ENCODE measurements around the gene GPR32.
"Not testable (repeated sequence)": the region's sequence is repeated elsewhere in the genome, so short reads cannot be mapped to it uniquely, and the experiment has no call there.

The GPR32 gene

DNA sequence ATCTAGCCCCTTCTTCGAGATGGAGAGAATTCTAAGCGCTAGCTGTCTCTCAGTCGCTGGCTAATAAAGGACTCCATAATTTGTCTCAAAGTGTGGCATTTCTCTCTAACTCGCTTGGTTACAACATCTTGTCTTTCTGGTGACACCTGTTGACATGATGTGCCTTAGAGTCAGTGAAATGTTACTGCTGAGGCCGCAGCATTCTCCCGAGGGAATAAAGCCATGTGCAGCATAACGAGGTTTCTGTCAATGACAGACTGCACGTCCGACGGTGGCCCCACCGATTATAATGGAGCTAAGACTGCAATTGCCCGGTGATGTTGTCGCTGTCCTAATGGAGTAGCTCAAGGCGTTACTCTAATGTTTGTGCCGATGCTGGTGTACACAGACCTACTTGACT lies 20.3 kb upstream of the GPR32 start:
- no peaks in the 10 kb centered on the region for H3K4me1 ChIP-seq (ENCODE audit: insufficient read depth, low read length)
- H3K4me3 ChIP-seq (ENCODE audit: low read depth in 1 of 2, low read length in 2 of 2), result no peak overlapping the region
- H3K36me3 ChIP-seq (ENCODE audit: insufficient read depth, low read length), result no peaks in the 10 kb centered on the region
- no peak overlapping the region for H3K27ac ChIP-seq (ENCODE audit: low read depth, low read length)
- no peaks in the 10 kb centered on the region for H3K27me3 ChIP-seq (ENCODE audit: control insufficient read depth in 1 of 2, insufficient read depth in 2 of 2, low read length in 2 of 2)
- no peaks in the 10 kb centered on the region for H3K9me3 ChIP-seq (ENCODE audit: low read length)
- H3K9ac ChIP-seq (ENCODE audit: low read length), result no peak overlapping the region

DNA sequence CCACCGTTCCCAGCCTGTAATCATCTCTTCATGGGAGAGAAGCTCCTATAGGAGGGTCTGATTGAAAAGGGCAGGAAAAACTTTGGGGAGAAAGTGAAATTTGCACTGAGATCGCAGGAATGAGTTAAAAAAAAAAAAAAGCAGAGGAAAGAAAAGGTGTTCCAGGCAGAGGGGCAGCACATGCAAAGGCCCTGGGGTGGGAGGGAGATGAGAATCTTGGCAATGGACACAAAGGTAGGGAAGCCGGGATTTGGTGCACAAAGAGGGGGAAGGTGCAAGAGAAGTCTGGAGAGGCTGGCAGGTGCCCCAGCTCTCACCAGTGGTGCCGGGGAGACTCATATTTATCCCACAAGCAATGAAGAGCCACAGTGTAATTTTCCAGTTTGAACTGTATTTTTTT lies 16.4 kb upstream of the GPR32 start:
- Histone ChIP-seq H3K4me3 (ENCODE audit: low read depth in 1 of 2, low read length in 2 of 2) (no peak overlapping the region), H3K27ac (ENCODE audit: low read depth, low read length) (no peak overlapping the region), H3K27me3 (ENCODE audit: control insufficient read depth in 1 of 2, insufficient read depth in 2 of 2, low read length in 2 of 2) (no peaks in the 10 kb centered on the region), H3K36me3 (ENCODE audit: insufficient read depth, low read length) (no peaks in the 10 kb centered on the region), H3K9me3 (ENCODE audit: low read length) (no peaks in the 10 kb centered on the region), H3K4me1 (ENCODE audit: insufficient read depth, low read length) (no peaks in the 10 kb centered on the region), H3K9ac (ENCODE audit: low read length) (no peak overlapping the region)

DNA sequence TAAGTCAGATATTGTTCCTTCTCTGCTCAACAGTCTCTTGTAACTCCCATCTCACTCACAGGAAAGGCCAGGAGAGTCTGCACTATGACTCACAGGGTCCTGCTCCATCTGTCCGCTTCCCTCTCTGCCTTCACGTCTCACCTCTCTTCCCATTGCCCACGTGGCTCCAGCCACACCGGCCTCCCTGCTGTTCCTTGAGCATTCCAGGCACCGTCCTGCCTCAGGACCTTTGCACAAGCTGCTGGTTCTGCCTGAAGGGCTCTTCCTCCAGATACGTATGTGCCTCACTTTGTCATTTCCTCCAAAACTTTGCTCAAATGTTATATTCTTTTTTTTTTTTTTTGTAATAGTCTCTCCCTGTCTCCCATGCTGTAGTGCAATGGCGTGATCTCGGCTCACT lies 14.0 kb upstream of the GPR32 start:
- H3K36me3 ChIP-seq (ENCODE audit: insufficient read depth, low read length); H3K4me1 ChIP-seq (ENCODE audit: insufficient read depth, low read length); H3K4me3 ChIP-seq (ENCODE audit: low read depth in 1 of 2, low read length in 2 of 2); H3K27ac ChIP-seq (ENCODE audit: low read depth, low read length); H3K27me3 ChIP-seq (ENCODE audit: control insufficient read depth in 1 of 2, insufficient read depth in 2 of 2, low read length in 2 of 2); H3K9me3 ChIP-seq (ENCODE audit: low read length); H3K9ac ChIP-seq (ENCODE audit: low read length): not testable (repeated sequence)

DNA sequence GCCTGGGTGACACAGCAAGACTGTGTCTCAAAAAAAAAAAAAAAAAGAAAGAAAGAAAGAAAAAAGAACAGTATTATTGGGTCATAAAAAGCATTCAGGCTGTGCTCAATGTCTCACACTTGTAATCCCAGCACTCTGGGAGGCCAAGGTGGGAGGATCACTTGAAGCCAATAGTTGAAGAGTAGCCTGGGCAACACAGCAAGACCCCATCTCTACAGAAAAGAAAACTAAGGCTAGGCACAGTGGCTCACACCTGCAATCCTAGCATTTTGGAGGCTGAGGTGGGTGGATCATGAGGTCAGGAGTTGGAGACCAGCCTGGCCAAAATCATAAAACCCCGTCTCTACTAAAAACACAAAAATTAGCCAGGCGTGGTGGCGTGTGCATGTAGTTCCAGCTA lies 12.6 kb upstream of the GPR32 start:
- not testable (repeated sequence) for H3K9ac ChIP-seq (ENCODE audit: low read length); H3K27ac ChIP-seq (ENCODE audit: low read depth, low read length); H3K27me3 ChIP-seq (ENCODE audit: control insufficient read depth in 1 of 2, insufficient read depth in 2 of 2, low read length in 2 of 2); H3K9me3 ChIP-seq (ENCODE audit: low read length); H3K4me1 ChIP-seq (ENCODE audit: insufficient read depth, low read length); H3K36me3 ChIP-seq (ENCODE audit: insufficient read depth, low read length); H3K4me3 ChIP-seq (ENCODE audit: low read depth in 1 of 2, low read length in 2 of 2)

DNA sequence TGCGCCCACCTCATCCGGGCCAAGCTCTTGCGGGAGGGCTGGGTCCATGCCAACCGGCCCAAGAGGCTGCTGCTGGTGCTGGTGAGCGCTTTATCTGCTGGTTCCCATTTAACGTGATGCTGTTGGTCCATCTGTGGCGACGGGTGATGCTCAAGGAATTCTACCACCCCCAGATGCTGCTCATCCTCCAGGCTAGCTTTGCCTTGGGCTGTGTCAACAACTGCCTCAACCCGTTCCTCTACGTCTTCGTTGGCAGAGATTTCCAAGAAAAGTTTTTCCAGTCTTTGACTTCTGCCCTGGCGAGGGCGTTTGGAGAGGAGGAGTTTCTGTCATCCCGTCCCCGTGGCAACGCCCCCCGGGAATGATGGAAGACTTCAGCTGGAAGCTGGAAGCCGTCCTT lies 11.2 kb upstream of the GPR32 start:
- not testable (repeated sequence) for H3K4me3 ChIP-seq (ENCODE audit: low read depth in 1 of 2, low read length in 2 of 2); H3K9me3 ChIP-seq (ENCODE audit: low read length); H3K36me3 ChIP-seq (ENCODE audit: insufficient read depth, low read length); H3K27ac ChIP-seq (ENCODE audit: low read depth, low read length); H3K9ac ChIP-seq (ENCODE audit: low read length); H3K27me3 ChIP-seq (ENCODE audit: control insufficient read depth in 1 of 2, insufficient read depth in 2 of 2, low read length in 2 of 2); H3K4me1 ChIP-seq (ENCODE audit: insufficient read depth, low read length)

DNA sequence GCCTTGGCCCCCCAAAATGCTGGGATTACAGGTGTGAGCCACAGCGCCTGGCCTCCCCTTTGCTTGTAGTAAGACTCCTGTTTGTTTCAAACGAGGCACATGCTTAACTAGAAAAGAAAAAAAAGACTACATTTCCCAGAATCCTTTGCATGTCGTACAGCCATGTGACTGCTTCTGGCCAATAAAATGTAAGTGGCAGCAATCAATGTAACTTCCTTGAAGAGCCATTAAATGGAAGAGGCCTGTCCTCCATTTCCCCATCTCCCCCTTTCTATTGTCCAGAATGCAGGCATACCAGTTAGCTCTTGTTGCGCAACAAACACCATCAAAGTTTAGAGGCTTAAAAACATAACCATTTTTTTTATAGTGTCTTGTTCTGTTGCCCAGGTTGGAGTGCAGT lies 10.4 kb upstream of the GPR32 start:
- H3K9ac ChIP-seq (ENCODE audit: low read length), result no peak overlapping the region
- no peaks in the 10 kb centered on the region for H3K9me3 ChIP-seq (ENCODE audit: low read length)
- no peaks in the 10 kb centered on the region for H3K27me3 ChIP-seq (ENCODE audit: control insufficient read depth in 1 of 2, insufficient read depth in 2 of 2, low read length in 2 of 2)
- no peak overlapping the region for H3K27ac ChIP-seq (ENCODE audit: low read depth, low read length)
- H3K4me1 ChIP-seq (ENCODE audit: insufficient read depth, low read length), result no peaks in the 10 kb centered on the region
- H3K4me3 ChIP-seq (ENCODE audit: low read depth in 1 of 2, low read length in 2 of 2), result no peak overlapping the region
- no peaks in the 10 kb centered on the region for H3K36me3 ChIP-seq (ENCODE audit: insufficient read depth, low read length)

DNA sequence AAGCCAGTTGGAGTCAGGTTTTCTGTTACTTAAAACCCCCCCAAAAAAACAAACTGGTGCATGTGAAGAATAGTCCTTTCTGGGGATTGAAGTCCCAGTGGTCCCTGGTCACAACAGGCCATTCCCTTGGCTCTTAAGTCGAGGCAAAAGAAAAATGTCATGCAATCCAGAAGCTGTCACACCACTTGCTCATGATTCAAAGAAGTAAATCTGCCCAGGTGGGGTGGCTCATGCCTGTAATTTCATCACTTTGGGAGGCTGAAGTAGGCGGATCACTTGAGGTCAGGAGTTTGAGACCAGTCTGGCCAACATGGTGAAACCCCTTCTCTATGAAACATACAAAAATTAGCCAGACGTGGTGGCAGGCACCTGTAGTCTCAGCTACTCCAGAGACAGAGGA lies 8.8 kb upstream of the GPR32 start:
- not testable (repeated sequence) for H3K9me3 ChIP-seq (ENCODE audit: low read length); H3K36me3 ChIP-seq (ENCODE audit: insufficient read depth, low read length); H3K9ac ChIP-seq (ENCODE audit: low read length)

DNA sequence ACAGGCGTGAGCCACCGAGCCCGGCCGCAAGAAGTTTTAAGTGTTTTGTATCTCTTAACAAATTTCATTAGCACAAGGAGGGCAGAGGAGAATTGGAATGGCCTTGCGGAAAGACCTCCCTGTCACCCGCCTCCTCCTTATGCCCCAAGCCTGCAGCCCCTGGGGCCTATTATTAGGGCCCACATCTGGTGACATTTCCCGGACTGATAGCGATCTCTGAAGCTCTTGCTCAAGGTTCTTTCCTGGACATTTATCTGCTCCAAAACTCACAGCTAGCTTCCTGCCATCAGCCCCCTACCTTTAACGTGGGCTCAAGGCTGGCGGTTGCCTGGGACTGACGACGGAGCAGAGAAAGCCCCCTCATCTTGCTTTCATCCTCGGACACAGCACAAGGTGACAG lies 6.7 kb upstream of the GPR32 start:
- H3K27me3 ChIP-seq (ENCODE audit: control insufficient read depth in 1 of 2, insufficient read depth in 2 of 2, low read length in 2 of 2); H3K36me3 ChIP-seq (ENCODE audit: insufficient read depth, low read length); H3K4me1 ChIP-seq (ENCODE audit: insufficient read depth, low read length): not testable (repeated sequence)

More for the DNA sequence above, 8.8 kb upstream of the GPR32 start:
- not testable (repeated sequence) for H3K27ac ChIP-seq (ENCODE audit: low read depth, low read length); H3K4me1 ChIP-seq (ENCODE audit: insufficient read depth, low read length); H3K27me3 ChIP-seq (ENCODE audit: control insufficient read depth in 1 of 2, insufficient read depth in 2 of 2, low read length in 2 of 2); H3K4me3 ChIP-seq (ENCODE audit: low read depth in 1 of 2, low read length in 2 of 2)

DNA sequence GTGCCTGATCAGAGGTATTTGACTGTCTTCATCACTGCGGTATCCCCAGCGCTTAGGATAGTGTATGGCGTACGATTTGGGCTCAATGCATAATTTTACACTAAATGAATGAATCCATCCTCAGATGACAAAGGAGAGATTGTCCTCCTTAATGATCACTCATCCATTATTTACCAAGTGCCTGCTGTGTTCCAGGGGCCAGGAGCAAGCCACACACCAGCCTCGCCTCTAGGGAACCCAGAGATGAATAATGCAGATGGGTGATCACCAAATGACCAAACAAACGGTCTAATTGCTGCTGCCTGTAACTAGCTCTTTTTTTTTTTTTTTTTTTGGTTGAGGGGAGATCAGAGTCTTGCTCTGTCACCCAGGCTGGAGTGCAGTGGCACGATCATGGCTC lies 5.9 kb upstream of the GPR32 start:
- H3K4me3 ChIP-seq (ENCODE audit: low read depth in 1 of 2, low read length in 2 of 2), result no peak overlapping the region
- no peaks in the 10 kb centered on the region for H3K9me3 ChIP-seq (ENCODE audit: low read length)
- no peaks in the 10 kb centered on the region for H3K36me3 ChIP-seq (ENCODE audit: insufficient read depth, low read length)
- H3K9ac ChIP-seq (ENCODE audit: low read length), result no peak overlapping the region
- H3K4me1 ChIP-seq (ENCODE audit: insufficient read depth, low read length), result no peaks in the 10 kb centered on the region
- H3K27me3 ChIP-seq (ENCODE audit: control insufficient read depth in 1 of 2, insufficient read depth in 2 of 2, low read length in 2 of 2), result no peaks in the 10 kb centered on the region
- H3K27ac ChIP-seq (ENCODE audit: low read depth, low read length), result no peak overlapping the region

More for the DNA sequence above, 6.7 kb upstream of the GPR32 start:
- not testable (repeated sequence) for H3K4me3 ChIP-seq (ENCODE audit: low read depth in 1 of 2, low read length in 2 of 2); H3K9me3 ChIP-seq (ENCODE audit: low read length); H3K9ac ChIP-seq (ENCODE audit: low read length); H3K27ac ChIP-seq (ENCODE audit: low read depth, low read length)

DNA sequence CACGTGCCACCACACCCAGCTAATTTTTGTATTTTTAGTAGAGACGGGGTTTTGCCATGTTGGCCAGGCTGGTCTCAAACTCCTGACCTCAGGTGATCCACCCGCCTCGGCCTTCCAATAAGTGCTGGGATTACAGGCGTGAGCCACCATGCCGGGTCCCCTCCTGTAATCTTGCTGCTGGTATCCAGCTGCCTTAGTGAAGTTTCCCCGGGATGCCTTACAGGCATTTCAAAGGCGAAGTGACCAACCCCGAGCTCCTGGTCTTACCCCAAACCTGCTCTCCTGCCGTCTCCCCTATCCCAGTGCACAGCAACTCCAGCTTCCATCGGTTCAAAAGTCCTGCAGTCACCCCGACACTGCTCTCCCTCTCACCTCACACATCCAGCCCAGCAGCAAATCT lies 3.5 kb upstream of the GPR32 start:
- not testable (repeated sequence) for H3K27me3 ChIP-seq (ENCODE audit: control insufficient read depth in 1 of 2, insufficient read depth in 2 of 2, low read length in 2 of 2); H3K36me3 ChIP-seq (ENCODE audit: insufficient read depth, low read length); H3K9ac ChIP-seq (ENCODE audit: low read length); H3K27ac ChIP-seq (ENCODE audit: low read depth, low read length); H3K4me1 ChIP-seq (ENCODE audit: insufficient read depth, low read length); H3K4me3 ChIP-seq (ENCODE audit: low read depth in 1 of 2, low read length in 2 of 2); H3K9me3 ChIP-seq (ENCODE audit: low read length)

DNA sequence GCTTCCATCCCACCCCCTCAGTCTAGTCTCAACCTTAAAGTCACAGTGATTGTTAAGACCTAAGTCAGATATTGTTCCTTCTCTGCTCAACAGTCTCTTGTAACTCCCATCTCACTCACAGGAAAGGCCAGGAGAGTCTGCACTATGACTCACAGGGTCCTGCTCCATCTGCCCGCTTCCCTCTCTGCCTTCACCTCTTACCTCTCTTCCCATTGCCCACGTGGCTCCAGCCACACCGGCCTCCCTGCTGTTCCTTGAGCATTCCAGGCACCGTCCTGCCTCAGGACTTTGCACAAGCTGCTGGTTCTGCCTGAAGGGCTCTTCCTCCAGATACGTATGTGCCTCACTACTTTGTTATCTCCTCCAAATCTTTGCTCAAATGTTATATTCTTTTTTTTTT lies 3.0 kb upstream of the GPR32 start:
- H3K36me3 ChIP-seq (ENCODE audit: insufficient read depth, low read length); H3K27ac ChIP-seq (ENCODE audit: low read depth, low read length); H3K9ac ChIP-seq (ENCODE audit: low read length); H3K4me1 ChIP-seq (ENCODE audit: insufficient read depth, low read length); H3K9me3 ChIP-seq (ENCODE audit: low read length); H3K4me3 ChIP-seq (ENCODE audit: low read depth in 1 of 2, low read length in 2 of 2); H3K27me3 ChIP-seq (ENCODE audit: control insufficient read depth in 1 of 2, insufficient read depth in 2 of 2, low read length in 2 of 2): not testable (repeated sequence)

DNA sequence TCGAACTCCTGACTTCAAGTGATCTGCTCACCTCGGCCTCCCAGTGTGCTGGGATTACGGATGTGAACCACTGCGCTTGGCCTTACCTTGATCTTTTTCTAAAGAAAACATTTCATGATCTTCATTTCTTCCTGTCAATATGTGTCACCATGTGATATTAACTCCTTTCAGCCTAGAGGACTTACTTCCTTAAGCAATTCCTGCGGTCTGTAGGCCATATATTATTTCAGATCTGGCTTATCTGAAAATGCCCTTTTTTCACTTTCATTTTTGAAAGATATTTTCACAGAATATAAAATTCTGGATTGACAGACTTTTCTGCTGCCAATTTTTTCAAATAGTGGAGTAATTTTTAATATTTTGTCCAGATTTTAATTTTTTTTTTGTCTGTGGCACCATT lies 2.0 kb upstream of the GPR32 start:
- no peak overlapping the region for H3K27ac ChIP-seq (ENCODE audit: low read depth, low read length)
- no peaks in the 10 kb centered on the region for H3K36me3 ChIP-seq (ENCODE audit: insufficient read depth, low read length)
- peaks cover 4% of the 10 kb centered on the region for H3K9me3 ChIP-seq (ENCODE audit: low read length)
- H3K4me1 ChIP-seq (ENCODE audit: insufficient read depth, low read length), result no peaks in the 10 kb centered on the region
- H3K27me3 ChIP-seq (ENCODE audit: control insufficient read depth in 1 of 2, insufficient read depth in 2 of 2, low read length in 2 of 2), result peaks cover 0 to 7% of the 10 kb centered on the region in 2 donors
- H3K9ac ChIP-seq (ENCODE audit: low read length), result no peak overlapping the region
- no peak overlapping the region for H3K4me3 ChIP-seq (ENCODE audit: low read depth in 1 of 2, low read length in 2 of 2)

DNA sequence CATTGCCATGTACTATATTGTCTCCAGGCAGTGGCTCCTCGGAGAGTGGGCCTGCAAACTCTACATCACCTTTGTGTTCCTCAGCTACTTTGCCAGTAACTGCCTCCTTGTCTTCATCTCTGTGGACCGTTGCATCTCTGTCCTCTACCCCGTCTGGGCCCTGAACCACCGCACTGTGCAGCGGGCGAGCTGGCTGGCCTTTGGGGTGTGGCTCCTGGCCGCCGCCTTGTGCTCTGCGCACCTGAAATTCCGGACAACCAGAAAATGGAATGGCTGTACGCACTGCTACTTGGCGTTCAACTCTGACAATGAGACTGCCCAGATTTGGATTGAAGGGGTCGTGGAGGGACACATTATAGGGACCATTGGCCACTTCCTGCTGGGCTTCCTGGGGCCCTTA lies 624 bp downstream of the GPR32 start:
- no peaks in the 10 kb centered on the region for H3K4me1 ChIP-seq (ENCODE audit: insufficient read depth, low read length)
- H3K27me3 ChIP-seq (ENCODE audit: control insufficient read depth in 1 of 2, insufficient read depth in 2 of 2, low read length in 2 of 2), result peaks cover 0 to 10% of the 10 kb centered on the region in 2 donors
- H3K4me3 ChIP-seq (ENCODE audit: low read depth in 1 of 2, low read length in 2 of 2), result no peak overlapping the region
- H3K27ac ChIP-seq (ENCODE audit: low read depth, low read length), result no peak overlapping the region
- no peak overlapping the region for H3K9ac ChIP-seq (ENCODE audit: low read length)
- H3K9me3 ChIP-seq (ENCODE audit: low read length), result peaks cover 4% of the 10 kb centered on the region
- no peaks in the 10 kb centered on the region for H3K36me3 ChIP-seq (ENCODE audit: insufficient read depth, low read length)

All from muscle layer of colon (tissue), 2 donors.